ENCODE data around the gene OAT. TPM values are rescaled to one million over a fixed set of nuclear protein-coding genes. Genes with fewer than 3 reads are reported as not detected.
A peak's percentile ranks its signal among the peaks of the same experiment; 100 is the strongest.
"Not testable (repeated sequence)": the region's sequence is repeated elsewhere in the genome, so short reads cannot be mapped to it uniquely, and the experiment has no call there.

Gene OAT
- total RNA-seq, 1 donor from 2014 or later, result 45.8 TPM

DNA sequence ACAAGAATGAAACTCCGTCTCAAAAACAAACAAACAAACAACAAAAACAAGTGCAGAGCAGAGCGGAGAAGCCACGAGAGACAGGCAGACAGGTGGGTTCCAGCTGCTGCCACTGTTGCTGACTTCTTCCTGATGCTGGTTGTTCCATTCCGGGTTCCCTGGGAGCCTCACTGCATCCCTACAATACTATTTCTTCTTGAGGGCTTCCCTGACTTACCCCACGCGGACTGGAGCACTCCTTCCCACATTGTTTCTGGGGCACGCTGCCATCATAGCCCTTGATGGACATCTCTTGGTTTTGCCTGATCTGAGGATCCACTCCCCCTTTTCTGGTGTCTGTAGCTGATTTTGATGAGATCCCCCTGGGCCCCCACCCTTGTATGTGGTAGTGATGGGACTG lies 36.7 kb upstream of the OAT start:
- no peak for DNase-seq (ENCODE audit: low spot score)

DNA sequence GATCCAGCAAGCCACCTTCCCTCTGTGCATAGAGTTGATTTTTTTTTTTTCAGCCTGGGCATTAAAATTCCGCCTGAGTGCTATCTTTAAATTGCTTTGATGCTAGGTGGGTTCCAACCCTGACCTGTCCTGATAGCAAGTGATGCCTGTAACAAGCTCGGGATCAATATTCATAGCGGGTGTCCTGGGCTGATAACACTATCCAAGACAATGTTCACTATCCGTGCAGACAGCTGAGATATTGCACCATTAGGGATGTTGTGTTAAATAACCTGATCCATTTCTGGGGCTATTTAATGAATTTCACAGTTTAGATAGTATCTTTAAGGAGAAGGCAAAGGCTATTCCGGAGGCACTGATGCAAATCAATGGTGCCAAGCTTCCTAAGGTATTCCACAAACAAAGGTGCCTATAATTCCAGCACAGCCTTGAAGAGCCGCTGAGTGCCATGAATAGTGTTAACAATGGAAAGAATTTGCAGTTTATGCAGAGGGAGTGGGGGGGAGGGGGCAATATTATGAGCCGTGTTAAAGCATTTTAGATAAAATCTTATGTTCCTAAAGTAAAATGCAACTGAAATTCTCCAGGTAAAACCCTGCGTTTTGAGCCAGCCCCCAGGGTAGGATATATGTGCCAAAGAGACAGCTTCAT lies 35.4 kb upstream of the OAT start:
- no peak overlapping the region for H3K27ac Mint-ChIP-seq
- no peak for DNase-seq (ENCODE audit: low spot score)
- H3K4me1 Mint-ChIP-seq (ENCODE audit: low read depth), result peaks cover 7% of the 10 kb centered on the region
- H3K4me3 Mint-ChIP-seq (ENCODE audit: low read depth), result no peak overlapping the region
- no peaks in the 10 kb centered on the region for H3K9me3 Mint-ChIP-seq
- H3K27me3 Mint-ChIP-seq (ENCODE audit: low read depth), result peaks cover 61% of the 10 kb centered on the region
- no peaks in the 10 kb centered on the region for H3K36me3 Mint-ChIP-seq (ENCODE audit: low read depth)
- intact Hi-C loops (cut with micrococcal nuclease), result loop anchor here (5.0 kb wide), 1 partner anchor 1302 kb away; the partner anchor contains the start of gene BUB3

More for the DNA sequence above, 36.7 kb upstream of the OAT start:
- no peak overlapping the region for H3K4me3 Mint-ChIP-seq (ENCODE audit: low read depth)
- peaks cover 3% of the 10 kb centered on the region for H3K4me1 Mint-ChIP-seq (ENCODE audit: low read depth)
- intact Hi-C loops (cut with micrococcal nuclease), result no loop called here
- no peaks in the 10 kb centered on the region for H3K9me3 Mint-ChIP-seq
- no peak overlapping the region for H3K27ac Mint-ChIP-seq
- H3K36me3 Mint-ChIP-seq (ENCODE audit: low read depth), result no peaks in the 10 kb centered on the region
- peaks cover 53% of the 10 kb centered on the region for H3K27me3 Mint-ChIP-seq (ENCODE audit: low read depth)

- H3K27ac Mint-ChIP-seq, result no peak overlapping the region
- no peak for DNase-seq (ENCODE audit: low spot score)
- H3K27me3 Mint-ChIP-seq (ENCODE audit: low read depth), result peaks cover 79% of the 10 kb centered on the region
- peaks cover 12% of the 10 kb centered on the region for H3K4me1 Mint-ChIP-seq (ENCODE audit: low read depth)
- intact Hi-C loops (cut with micrococcal nuclease), result loop anchor here (5.0 kb wide), 1 partner anchor 1299 kb away; the partner anchor contains the start of gene BUB3
- H3K4me3 Mint-ChIP-seq (ENCODE audit: low read depth), result no peak overlapping the region
- H3K36me3 Mint-ChIP-seq (ENCODE audit: low read depth), result no peaks in the 10 kb centered on the region
- H3K9me3 Mint-ChIP-seq, result no peaks in the 10 kb centered on the region
These were observed 32.6 kb upstream of the OAT start for GRCh38 chr10:124451276-124451675.

DNA sequence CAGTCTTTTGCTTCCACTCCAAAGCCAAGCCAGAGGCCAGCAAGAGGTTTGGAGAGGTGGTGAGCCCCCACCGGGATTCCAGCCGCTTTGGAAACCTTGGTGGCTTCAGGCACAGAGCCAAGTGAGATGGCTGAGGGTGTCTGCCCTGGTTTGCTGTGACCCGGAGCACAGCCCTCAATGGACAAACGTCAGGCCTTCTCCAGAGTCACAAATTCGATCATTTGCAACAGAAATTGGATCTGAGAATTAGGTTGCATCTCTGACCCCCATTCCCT lies 32.0 kb upstream of the OAT start:
- H3K4me1 Mint-ChIP-seq (ENCODE audit: low read depth), result peaks cover 12% of the 10 kb centered on the region
- H3K9me3 Mint-ChIP-seq, result no peaks in the 10 kb centered on the region
- no peak overlapping the region for H3K27ac Mint-ChIP-seq
- intact Hi-C loops (cut with micrococcal nuclease), result loop anchor here (5.0 kb wide), 1 partner anchor 1298 kb away; the partner anchor contains the start of gene BUB3
- H3K27me3 Mint-ChIP-seq (ENCODE audit: low read depth), result peaks cover 79% of the 10 kb centered on the region
- DNase-seq (ENCODE audit: low spot score), result no peak
- H3K36me3 Mint-ChIP-seq (ENCODE audit: low read depth), result no peaks in the 10 kb centered on the region
- no peak overlapping the region for H3K4me3 Mint-ChIP-seq (ENCODE audit: low read depth)

GRCh38 chr10:124450012-124450782 lies 31.5 kb upstream of the OAT start, which contains the start of gene NKX1-2:
NKX1-2 (minus strand) TSS chr10:124450035; CDS start chr10:124449943, 92 bp downstream.
- Mint-ChIP-seq H3K4me3 (ENCODE audit: low read depth) (peak within 1 kb of the TSS; percentile 8), H3K9me3 (no peaks in the 10 kb centered on the region), H3K27me3 (ENCODE audit: low read depth) (peaks cover 81% of the 10 kb centered on the region), H3K36me3 (ENCODE audit: low read depth) (no peaks in the 10 kb centered on the region), H3K27ac (no peak within 1 kb of the TSS), H3K4me1 (ENCODE audit: low read depth) (peaks cover 12% of the 10 kb centered on the region)
- intact Hi-C loops (cut with micrococcal nuclease), result loop anchor here (5.0 kb wide), 1 partner anchor 1298 kb away; the partner anchor contains the start of gene BUB3
- no peak for DNase-seq (ENCODE audit: low spot score)

DNA sequence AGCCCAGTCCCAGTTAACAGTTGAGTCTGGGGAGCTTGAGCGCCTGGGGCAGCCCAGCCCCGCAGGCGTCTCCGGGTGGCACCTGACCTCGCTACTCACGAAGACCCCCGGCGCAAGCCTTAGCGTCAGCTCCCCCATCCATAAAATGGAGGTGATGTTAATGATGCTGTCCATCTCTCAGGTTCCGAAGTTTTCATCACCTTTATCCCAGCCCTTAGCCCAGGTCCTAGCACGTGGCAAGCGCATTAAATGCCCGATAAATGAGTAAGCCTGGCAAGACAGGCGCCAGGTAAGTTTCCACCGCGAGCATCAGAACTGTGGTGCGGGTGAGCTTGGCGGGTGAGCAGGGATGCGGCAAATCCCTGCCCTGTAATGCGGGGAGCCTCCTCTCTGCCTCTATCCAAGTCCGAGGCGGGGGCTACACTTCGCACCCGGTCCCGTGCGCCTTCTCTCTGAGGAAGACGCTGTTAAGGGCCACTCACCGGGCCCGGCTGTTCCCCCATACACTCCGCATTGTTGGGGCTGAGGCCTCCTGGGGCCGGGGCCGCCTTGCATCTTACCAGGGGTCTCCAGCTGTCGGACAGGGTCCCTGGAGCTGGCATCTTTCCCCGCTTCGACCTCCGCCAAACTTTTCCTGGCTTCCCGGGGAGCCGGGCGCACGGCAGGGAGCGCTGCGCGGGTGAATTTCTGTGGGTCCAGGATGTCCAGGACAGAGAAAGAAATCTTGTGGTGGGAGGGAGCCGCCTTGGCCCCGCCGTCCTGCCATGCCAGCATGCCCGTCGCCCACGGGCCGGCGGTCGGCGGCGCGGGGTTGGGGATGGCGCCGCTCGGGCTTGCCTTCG lies 30.7 kb upstream of the OAT start:
- no peak for DNase-seq (ENCODE audit: low spot score)
- Mint-ChIP-seq H3K9me3 (no peaks in the 10 kb centered on the region), H3K4me3 (ENCODE audit: low read depth) (no peak overlapping the region), H3K36me3 (ENCODE audit: low read depth) (no peaks in the 10 kb centered on the region), H3K4me1 (ENCODE audit: low read depth) (peaks cover 12% of the 10 kb centered on the region), H3K27me3 (ENCODE audit: low read depth) (peaks cover 79% of the 10 kb centered on the region), H3K27ac (no peak overlapping the region)
- intact Hi-C loops (cut with micrococcal nuclease), result loop anchor here (5.0 kb wide), 1 partner anchor 1297 kb away; the partner anchor contains the start of gene BUB3

DNA sequence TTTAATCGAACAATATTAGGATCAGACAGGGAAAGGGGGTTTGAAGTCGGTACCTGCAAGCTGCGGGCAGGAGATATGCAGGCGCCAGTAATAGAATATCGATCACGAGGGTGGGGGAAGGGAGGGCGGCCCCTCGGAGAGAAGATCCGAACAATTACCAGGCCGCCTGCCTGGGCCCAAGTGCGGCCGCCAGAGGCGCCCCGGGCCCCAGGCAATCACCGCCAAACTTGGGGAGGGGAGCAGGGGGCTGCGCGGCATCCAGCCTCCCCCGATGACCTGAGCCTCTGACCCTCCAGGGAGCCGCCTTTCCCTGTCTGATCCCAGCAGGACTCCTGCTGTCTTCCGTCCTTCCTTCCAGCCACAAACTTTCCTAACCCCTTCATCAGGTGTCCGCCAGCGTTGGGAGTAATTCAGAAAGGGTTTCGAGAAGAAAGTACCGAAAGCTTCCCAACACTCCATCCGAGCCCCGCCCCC lies 30.0 kb upstream of the OAT start:
- Mint-ChIP-seq H3K36me3 (ENCODE audit: low read depth) (no peaks in the 10 kb centered on the region), H3K4me1 (ENCODE audit: low read depth) (peaks cover 12% of the 10 kb centered on the region), H3K27ac (no peak overlapping the region), H3K4me3 (ENCODE audit: low read depth) (no peak overlapping the region), H3K9me3 (no peaks in the 10 kb centered on the region), H3K27me3 (ENCODE audit: low read depth) (peaks cover 76% of the 10 kb centered on the region)
- intact Hi-C loops (cut with micrococcal nuclease), result no loop called here
- no peak for DNase-seq (ENCODE audit: low spot score)

DNA sequence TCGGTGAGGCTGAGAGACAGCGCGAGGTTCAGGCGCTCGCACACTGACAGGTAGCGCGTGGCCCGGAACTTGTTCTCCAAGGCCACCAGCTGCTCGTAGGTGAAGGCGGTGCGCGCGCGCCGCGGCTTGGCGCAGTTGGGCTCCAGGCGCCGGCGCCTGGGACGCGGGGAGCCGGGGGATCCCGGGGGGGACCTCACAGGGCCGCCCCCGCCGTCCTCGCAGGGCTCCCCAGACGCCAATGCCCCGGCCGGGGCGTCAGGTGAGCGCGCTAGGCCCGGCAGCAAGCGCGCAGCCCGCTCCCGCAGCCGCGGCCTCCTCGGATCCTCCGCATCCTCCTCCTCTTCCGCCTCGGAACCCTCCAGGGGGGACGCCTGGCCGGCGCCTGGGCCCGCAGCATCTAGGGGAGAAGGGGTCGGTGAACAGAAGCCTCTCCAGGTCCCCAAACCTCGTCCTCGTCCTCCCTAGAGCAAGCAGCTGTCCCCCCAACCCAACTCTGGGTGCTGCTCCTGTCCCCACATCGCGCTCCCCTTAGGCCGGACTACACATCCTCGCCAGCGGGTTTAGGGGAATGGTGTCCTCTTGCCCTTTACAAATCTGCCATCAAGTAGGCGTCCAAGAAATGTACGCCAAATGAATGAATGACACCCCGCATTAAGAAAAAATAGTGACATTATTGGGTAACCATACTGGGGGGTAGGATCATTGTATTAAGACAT lies 29.2 kb upstream of the OAT start:
- Mint-ChIP-seq H3K27me3 (ENCODE audit: low read depth) (peaks cover 73% of the 10 kb centered on the region), H3K4me3 (ENCODE audit: low read depth) (no peak overlapping the region), H3K36me3 (ENCODE audit: low read depth) (no peaks in the 10 kb centered on the region), H3K9me3 (no peaks in the 10 kb centered on the region), H3K4me1 (ENCODE audit: low read depth) (peaks cover 12% of the 10 kb centered on the region), H3K27ac (no peak overlapping the region)
- intact Hi-C loops (cut with micrococcal nuclease), result no loop called here
- no peak for DNase-seq (ENCODE audit: low spot score)

DNA sequence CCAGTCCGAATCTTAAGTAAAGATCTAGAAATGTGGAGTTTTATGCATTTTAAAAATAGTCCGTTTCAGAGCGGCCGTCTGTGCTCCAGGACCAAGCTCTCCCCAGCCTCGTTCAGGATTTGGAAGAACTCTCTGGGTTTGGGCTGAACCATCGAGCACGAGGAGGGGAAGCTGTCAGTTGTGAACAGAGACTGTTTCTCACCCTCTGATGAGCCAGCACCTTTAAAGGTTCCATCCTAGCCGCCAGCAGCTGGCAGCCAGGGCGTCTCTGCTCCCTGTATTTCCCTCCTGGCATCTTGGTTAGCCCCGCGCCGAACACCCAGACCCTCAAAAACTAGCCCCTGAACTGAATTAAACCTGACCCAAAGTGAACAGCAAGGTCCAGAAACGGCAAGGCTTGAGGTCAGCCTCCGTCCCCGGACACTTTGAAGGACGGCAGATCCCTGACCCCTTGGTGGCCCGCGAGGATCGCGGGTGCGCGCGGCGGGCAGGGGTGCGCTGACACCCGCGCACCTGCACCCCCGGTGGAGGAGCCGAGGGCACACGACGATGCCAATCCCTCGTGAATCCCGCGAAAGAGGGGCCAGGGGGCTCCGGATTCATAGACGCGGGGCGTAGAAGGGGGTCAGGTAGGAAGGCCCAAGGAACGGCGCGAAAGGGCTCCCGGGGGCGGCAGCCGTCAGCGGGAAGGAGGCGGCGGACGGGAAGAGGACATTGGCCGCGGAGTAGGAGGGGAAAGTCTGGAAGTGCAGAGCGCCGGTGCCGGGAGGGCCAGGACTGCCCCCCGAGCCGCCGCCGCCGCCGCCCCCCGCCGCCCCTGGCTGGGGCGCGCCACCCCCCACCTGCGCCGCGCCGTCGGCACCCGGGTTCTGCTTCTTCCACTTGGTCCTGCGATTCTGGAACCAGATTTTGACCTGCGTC lies 28.4 kb upstream of the OAT start:
- no peak for DNase-seq (ENCODE audit: low spot score)
- intact Hi-C loops (cut with micrococcal nuclease), result no loop called here
- peaks cover 68% of the 10 kb centered on the region for H3K27me3 Mint-ChIP-seq (ENCODE audit: low read depth)
- no peak overlapping the region for H3K4me3 Mint-ChIP-seq (ENCODE audit: low read depth)
- no peaks in the 10 kb centered on the region for H3K9me3 Mint-ChIP-seq
- no peaks in the 10 kb centered on the region for H3K36me3 Mint-ChIP-seq (ENCODE audit: low read depth)
- peaks cover 12% of the 10 kb centered on the region for H3K4me1 Mint-ChIP-seq (ENCODE audit: low read depth)
- no peak overlapping the region for H3K27ac Mint-ChIP-seq

- H3K36me3 Mint-ChIP-seq (ENCODE audit: low read depth); H3K9me3 Mint-ChIP-seq; intact Hi-C loops (cut with micrococcal nuclease); H3K27ac Mint-ChIP-seq; H3K4me3 Mint-ChIP-seq (ENCODE audit: low read depth); H3K4me1 Mint-ChIP-seq (ENCODE audit: low read depth); DNase-seq (ENCODE audit: low spot score): not testable (repeated sequence)
- H3K27me3 Mint-ChIP-seq (ENCODE audit: low read depth), result peaks cover 33% of the 10 kb centered on the region
These were observed 23.0 kb upstream of the OAT start for GRCh38 chr10:124441694-124442093.

DNA sequence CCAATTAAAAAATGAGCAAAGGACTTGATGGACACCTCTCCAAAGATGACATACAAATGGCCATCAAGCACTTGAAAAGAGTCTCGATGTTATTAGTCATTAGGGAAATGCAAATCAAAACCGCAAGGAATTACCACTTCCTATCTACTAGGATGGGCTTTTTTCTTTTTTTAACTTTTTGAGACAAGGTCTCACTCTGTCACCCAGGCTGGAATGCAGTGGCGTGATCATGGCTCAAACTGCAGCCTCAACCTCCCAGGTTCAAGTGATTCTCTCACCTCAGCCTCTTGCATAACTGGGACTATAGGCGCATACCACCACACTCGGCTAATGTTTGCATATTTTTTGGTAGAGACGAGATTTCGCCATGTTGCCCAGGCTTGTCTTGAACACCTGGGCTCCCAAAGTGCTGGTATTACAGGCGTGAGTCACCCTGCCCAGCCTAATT lies 17.5 kb upstream of the OAT start:
- Mint-ChIP-seq H3K9me3 (no peaks in the 10 kb centered on the region), H3K4me3 (ENCODE audit: low read depth) (no peak overlapping the region), H3K4me1 (ENCODE audit: low read depth) (no peaks in the 10 kb centered on the region), H3K27me3 (ENCODE audit: low read depth) (peaks cover 7% of the 10 kb centered on the region), H3K36me3 (ENCODE audit: low read depth) (no peaks in the 10 kb centered on the region), H3K27ac (no peak overlapping the region)
- no peak for DNase-seq (ENCODE audit: low spot score)
- intact Hi-C loops (cut with micrococcal nuclease), result no loop called here

Measured in activated T-helper 2 cell treated with anti-CD3 and anti-CD28 coated beads, Interferon-gamma antibody, Interleukin-2, Interleukin-4, amounts not matched to agents 10 μg/mL and 5 μg/mL and 100 μg/mL, durations not matched to agents 14 hours and 24 hours and 36 hours (primary cell).